Tibial nerve (tissue), 4 donors: ENCODE results near the gene APRT.

Experiments
- EP300 ChIP-seq, 2 donors: sonication (generic); formaldehyde crosslinking; IDR thresholded peaks; one replicate each; pipeline ENCODE4 v1.6.1; 2017; ENCODE audit warnings: antibody characterized with exemption in 2 of 2, mild to moderate bottlenecking in 1 of 2
- POLR2A ChIP-seq, 2 donors: fragments of 450-650 bp; IDR thresholded peaks; one replicate each; pipeline ENCODE4 v1.6.1; 2017; ENCODE audit warnings: antibody characterized with exemption in 2 of 2, mild to moderate bottlenecking in 2 of 2, moderate library complexity in 2 of 2
- TF ChIP-seq, protein P1 (sequence below), 5 experiments: fragments of 200-600 bp in 3 of 5; fragments of 450-650 bp in 2 of 5; sonication (generic) in 3 of 5; IDR thresholded peaks; one replicate each; pipeline ENCODE4 v1.5.1; 2016 to 2019; ENCODE audit warnings: antibody characterized with exemption in 5 of 5, mild to moderate bottlenecking in 3 of 5, moderate library complexity in 2 of 5

DNA sequence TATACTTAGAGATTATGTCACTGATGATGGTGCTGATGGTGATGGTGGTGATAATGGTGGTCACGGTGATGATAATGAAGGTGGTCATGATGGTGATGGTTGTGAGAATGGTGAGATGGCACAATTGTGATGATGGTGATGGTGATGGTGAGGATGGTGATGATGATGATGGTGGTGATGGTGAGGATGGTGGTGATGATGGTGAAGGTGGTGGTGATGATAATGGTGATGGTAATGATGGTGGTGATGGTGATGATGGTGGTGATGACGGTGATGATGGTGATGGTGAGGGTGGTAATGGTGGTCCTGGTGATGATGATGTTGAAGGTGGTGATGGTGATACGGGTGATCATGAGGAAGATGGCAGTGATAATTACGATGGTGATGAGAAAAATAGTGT, 13.7 kb downstream of the APRT start:
- TF ChIP-seq, protein P1, sequence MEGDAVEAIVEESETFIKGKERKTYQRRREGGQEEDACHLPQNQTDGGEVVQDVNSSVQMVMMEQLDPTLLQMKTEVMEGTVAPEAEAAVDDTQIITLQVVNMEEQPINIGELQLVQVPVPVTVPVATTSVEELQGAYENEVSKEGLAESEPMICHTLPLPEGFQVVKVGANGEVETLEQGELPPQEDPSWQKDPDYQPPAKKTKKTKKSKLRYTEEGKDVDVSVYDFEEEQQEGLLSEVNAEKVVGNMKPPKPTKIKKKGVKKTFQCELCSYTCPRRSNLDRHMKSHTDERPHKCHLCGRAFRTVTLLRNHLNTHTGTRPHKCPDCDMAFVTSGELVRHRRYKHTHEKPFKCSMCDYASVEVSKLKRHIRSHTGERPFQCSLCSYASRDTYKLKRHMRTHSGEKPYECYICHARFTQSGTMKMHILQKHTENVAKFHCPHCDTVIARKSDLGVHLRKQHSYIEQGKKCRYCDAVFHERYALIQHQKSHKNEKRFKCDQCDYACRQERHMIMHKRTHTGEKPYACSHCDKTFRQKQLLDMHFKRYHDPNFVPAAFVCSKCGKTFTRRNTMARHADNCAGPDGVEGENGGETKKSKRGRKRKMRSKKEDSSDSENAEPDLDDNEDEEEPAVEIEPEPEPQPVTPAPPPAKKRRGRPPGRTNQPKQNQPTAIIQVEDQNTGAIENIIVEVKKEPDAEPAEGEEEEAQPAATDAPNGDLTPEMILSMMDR (IDR thresholded peaks at IDR 0.05): no peak
- TF ChIP-seq POLR2A (IDR thresholded peaks at IDR 0.05): no peak
- TF ChIP-seq EP300 (IDR thresholded peaks at IDR 0.05): no peak
